ENCODE measurements around the gene CCL24.
"Not testable (repeated sequence)": the region's sequence is repeated elsewhere in the genome, so short reads cannot be mapped to it uniquely, and the experiment has no call there.

CCL24 gene

DNA sequence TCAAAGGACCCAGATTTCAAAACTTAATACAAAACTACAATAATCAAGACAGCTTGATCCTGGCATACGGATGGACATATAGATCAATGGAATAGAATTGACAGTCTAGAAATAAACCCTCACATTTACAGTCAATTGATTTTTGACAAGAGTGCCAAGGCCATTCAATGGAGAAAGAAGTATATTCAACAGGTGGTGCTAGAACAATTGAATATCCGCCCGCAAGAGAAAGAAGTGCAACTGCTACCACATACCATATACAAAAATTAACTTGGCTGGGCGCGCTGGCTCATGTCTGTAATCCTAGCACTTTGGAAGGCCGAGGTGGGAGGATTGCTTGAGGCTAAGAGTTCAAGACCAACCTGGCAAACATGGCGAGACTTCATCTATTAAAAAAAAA, 23.2 kb upstream of the CCL24 start:
- DNase-seq (ENCODE audit: low read depth): no peak
- TF ChIP-seq, protein P1, sequence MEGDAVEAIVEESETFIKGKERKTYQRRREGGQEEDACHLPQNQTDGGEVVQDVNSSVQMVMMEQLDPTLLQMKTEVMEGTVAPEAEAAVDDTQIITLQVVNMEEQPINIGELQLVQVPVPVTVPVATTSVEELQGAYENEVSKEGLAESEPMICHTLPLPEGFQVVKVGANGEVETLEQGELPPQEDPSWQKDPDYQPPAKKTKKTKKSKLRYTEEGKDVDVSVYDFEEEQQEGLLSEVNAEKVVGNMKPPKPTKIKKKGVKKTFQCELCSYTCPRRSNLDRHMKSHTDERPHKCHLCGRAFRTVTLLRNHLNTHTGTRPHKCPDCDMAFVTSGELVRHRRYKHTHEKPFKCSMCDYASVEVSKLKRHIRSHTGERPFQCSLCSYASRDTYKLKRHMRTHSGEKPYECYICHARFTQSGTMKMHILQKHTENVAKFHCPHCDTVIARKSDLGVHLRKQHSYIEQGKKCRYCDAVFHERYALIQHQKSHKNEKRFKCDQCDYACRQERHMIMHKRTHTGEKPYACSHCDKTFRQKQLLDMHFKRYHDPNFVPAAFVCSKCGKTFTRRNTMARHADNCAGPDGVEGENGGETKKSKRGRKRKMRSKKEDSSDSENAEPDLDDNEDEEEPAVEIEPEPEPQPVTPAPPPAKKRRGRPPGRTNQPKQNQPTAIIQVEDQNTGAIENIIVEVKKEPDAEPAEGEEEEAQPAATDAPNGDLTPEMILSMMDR (IDR thresholded peaks at IDR 0.05; ENCODE audit: low read length, missing control alignments): no peak
- H3K4me3 ChIP-seq (replicated peaks; ENCODE audit: low read depth, low read length): no peak overlapping the region

DNA sequence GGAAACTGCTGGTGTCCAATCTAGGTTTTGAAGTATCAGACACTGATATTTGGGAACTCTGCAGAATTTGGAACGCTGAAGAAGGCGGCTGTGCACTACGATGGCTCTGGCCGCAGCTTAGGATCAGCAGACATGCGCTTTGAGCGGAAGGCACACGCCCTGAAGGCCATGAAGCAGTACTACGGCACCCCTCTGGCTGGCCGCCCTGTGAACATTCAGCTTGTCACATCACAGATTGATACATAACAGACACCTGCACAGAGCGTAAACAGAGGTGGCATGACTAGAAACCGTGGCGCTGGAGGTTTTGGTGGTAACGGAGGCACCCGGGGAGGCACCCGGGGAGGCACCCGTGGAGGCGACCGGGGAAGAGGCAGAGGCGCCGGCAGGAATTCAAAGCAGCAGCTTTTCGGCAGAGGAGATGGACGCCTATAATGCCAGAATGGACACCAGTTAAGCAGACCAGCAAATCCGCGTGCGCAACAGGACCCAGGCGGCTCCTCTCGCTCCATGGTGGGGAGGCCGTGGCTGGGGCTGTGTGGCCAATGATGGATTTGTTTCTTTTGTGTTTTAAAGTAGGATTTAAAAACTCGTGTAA, 22.2 kb upstream of the CCL24 start:
- no peak overlapping the region for H3K4me3 ChIP-seq (replicated peaks; ENCODE audit: low read depth, low read length)
- TF ChIP-seq, protein P1 (IDR thresholded peaks at IDR 0.05; ENCODE audit: low read length, missing control alignments): no peak
- no peak for DNase-seq (ENCODE audit: low read depth)

DNA sequence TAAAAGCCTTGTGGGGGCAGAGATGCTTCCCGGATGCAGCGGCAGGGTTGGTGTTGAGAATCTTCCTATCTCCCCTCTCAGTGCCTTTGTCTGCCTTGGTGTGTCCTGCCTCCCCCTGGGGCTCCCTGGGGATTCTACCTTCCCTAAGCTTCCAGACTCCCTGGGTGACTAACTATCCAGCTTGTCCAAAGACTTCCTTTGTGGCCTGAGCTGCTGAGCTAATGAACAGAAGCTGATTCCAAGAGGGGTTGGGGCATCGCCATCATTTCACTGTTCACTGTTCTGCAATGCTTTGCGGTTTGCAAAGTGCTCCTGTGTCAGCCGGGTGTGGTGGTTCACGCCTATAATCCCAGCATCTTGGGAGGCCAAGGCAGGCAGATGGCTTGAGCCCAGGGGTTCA, 20.1 kb upstream of the CCL24 start:
- peak; percentile 40 for DNase-seq (ENCODE audit: low read depth)
- not testable (repeated sequence) for H3K4me3 ChIP-seq (replicated peaks; ENCODE audit: low read depth, low read length)

DNA sequence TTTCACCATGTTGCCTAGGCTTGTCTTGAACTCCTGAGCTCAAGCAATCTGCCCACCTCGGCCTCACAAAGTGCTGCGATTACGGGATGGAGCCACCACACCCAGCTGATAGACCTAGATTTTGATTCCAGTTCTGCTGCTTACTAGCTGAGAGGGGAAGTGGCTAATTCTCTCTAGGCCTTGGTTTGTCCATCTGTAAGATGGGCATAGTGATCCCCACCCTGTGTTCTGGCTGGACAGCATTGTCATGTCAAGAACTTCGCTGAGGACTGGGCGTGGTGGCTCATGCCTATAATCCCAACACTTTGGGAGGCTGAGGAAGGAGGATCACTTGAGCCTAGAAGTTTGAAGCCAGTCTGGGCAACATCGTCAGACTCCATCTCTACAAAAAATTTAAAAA, 17.4 kb upstream of the CCL24 start:
- no peak overlapping the region for H3K4me3 ChIP-seq (replicated peaks; ENCODE audit: low read depth, low read length)
- TF ChIP-seq, protein P1 (IDR thresholded peaks at IDR 0.05; ENCODE audit: low read length, missing control alignments): no peak
- DNase-seq (ENCODE audit: low read depth): no peak

DNA sequence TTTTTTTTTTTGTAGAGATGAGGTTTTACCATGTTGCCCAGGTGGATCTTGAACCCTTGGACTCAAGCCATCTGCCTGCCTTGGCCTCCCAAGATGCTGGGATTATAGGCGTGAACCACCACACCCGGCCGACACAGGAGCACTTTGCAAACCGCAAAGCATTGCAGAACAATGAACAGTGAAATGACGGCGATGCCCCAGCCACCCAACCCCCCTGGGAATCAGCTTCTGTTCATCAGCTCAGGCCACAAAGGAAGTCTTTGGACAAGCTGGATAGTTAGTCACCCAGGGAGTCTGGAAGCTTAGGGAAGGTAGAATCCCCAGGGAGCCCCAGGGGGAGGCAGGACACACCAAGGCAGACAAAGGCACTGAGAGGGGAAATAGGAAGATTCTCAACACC, 16.1 kb upstream of the CCL24 start:
- H3K4me3 ChIP-seq (replicated peaks; ENCODE audit: low read depth, low read length): not testable (repeated sequence)
- peak; percentile 81 for DNase-seq (ENCODE audit: low read depth)

DNA sequence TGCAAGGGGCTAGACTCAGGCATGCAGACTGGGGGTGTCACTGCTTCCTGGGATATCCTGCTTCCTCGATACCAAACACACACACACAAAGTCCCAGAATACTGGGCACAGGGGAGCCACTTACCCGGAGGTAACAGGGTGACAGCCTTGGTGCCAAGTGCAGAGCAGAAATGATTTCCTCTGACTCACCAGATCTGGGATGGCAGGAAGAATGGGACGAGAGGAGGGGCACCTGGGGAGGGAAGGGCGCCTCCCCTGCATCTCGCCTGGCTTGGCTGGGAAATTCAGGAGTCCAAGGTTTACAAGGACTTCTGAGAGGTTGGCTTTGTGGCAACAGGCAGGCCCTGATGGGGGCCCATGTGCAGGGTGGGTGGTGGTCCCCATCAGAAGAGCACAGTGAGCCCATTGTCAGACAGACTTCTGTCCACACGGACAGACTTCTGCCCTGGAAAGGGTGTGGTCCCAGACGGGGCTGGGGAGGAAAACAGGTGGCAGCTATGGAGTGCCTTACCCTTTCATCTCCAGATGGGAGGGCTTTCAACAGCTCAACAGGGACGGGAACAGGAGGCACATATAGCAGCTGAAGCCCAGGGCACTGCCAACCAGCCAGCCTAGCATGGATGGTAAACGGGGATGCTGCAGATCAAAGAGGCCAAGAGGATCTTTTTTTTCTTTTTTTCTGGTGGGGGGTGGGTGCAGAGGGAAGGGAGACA, 9.7 kb upstream of the CCL24 start:
- H3K4me3 ChIP-seq (replicated peaks; ENCODE audit: low read depth, low read length): no peak overlapping the region
- no peak for DNase-seq (ENCODE audit: low read depth)
- TF ChIP-seq, protein P1 (IDR thresholded peaks at IDR 0.05; ENCODE audit: low read length, missing control alignments): no peak

DNA sequence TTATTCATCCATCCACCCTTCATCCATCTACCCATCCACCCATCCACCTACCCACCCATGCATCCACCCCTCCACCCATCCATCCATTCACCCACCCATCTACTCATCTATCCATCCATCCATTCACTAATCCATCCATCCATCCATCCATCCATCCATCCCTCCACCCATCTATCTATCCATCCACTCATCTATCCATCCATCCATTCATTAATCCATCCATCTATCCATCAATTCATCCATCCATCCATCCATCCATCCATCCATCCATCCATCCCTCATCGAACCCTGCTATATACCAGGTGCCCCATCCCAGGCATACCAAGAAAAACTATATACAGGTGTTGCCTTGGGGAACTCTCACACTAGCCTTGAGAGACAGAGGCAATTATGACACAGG, 7.1 kb upstream of the CCL24 start:
- no peak overlapping the region for H3K4me3 ChIP-seq (replicated peaks; ENCODE audit: low read depth, low read length)
- TF ChIP-seq, protein P1 (IDR thresholded peaks at IDR 0.05; ENCODE audit: low read length, missing control alignments): no peak
- DNase-seq (ENCODE audit: low read depth): no peak

DNA sequence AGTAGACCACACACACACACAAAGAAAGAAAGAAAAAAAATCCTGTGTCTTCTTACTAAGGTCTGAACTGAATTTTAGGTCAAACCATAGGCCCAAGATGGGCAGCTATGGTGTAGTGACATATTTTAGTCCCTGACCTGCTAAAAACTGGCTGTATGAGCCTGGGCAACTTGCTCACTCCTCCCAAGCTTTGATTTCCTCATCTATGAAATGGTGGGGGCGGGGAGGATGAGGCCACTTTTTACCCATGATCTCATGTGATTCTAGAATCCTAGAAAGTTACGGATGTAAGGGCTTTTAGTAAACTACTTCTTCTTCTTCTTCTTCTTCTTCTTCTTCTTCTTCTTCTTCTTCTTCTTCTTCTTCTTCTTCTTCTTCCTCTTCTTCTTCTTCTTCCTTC, 6.1 kb upstream of the CCL24 start:
- no peak overlapping the region for H3K4me3 ChIP-seq (replicated peaks; ENCODE audit: low read depth, low read length)
- TF ChIP-seq, protein P1 (IDR thresholded peaks at IDR 0.05; ENCODE audit: low read length, missing control alignments): no peak
- no peak for DNase-seq (ENCODE audit: low read depth)

All from fibroblast of pulmonary artery (primary cell).